ENCODE data around the gene SLC44A3. TPM values are rescaled to one million over a fixed set of nuclear protein-coding genes. Genes with fewer than 3 reads are reported as not detected.

SLC44A3 gene
- total and polyA plus RNA-seq, 12 donors, result 1.2 to 9.4 (median 4.8) TPM

DNA sequence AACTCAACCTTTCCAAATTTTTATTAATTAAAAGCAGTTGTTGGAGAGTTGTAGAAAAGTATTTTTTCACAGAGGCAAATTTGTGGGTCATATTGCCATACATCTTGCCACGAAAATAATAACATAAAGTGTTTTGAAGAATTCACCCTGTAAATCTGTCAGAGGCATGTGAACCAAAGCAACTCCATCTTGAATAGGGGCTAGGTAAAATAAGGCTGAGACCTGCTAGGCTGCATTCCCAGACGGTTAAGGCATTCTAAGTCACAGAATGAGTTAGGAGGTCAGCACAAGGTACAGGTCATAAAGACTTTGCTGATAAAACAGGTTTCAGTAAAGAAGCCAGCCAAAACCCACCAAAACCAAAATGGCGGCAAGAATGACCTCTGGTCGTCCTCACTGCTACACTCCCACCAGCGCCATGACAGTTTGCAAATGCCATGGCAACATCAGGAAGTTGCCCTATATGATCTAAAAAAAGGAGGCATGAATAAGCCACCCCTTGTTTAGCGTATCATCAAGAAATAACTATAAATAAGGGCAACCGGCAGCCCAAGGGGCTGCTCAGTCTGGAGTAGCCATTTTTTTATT, 111.2 kb downstream of the SLC44A3 start:
- WGBS, 2 donors, result 94 to 97% methylated on average over 7 of the region's 7 CpGs
- no peak for TF ChIP-seq CTCF (IDR thresholded peaks at IDR 0.05)
- Histone ChIP-seq H3K4me1 (peaks cover 3 to 41% (median 30%) of the 10 kb centered on the region in 9 donors), H3K27me3 (peaks cover 0 to 25% (median 0%) of the 10 kb centered on the region in 7 donors), H3K27ac (no peak overlapping the region), H3K4me3 (no peak overlapping the region), H3K36me3 (peaks cover 0 to 21% (median 0%) of the 10 kb centered on the region in 9 donors), H3K9me3 (no peaks in the 10 kb centered on the region)
- ATAC-seq (no peak), DNase-seq (no peak)
- intact Hi-C loops (cut with DNase I), result no loop called here

GRCh38 chr1:94934551-94934950, 114.4 kb downstream of the SLC44A3 start:
- Histone ChIP-seq H3K9me3 (no peaks in the 10 kb centered on the region), H3K27me3 (no peaks in the 10 kb centered on the region), H3K27ac (no peak overlapping the region), H3K4me3 (no peak overlapping the region), H3K4me1 (peaks cover 0 to 42% (median 15%) of the 10 kb centered on the region in 9 donors), H3K36me3 (peaks cover 0 to 21% (median 0%) of the 10 kb centered on the region in 9 donors)
- ATAC-seq (no peak), DNase-seq (no peak)
- WGBS, 2 donors, result 81 to 84% methylated on average over 2 of the region's 2 CpGs
- TF ChIP-seq CTCF (IDR thresholded peaks at IDR 0.05), result no peak
- intact Hi-C loops (cut with DNase I), result no loop called here

DNA sequence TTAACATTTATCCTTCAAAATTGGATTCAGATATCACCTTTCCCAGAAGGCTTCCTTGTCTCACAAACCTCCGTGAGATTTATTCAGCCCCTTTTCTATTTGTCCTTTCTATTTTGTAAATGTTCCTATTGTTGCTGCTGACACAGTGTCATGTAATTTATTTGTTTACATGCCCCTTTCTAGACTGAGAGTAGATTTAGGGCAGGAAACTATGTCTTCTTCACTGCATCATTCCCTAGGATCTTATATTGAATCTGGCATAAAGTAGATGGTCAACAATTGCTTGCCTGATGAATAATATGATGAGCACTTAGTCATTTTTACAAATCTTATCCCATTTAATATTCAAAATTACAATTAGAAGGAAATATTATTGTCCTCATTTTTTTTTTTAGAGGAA, 114.9 kb downstream of the SLC44A3 start:
- Histone ChIP-seq H3K4me3 (no peak overlapping the region), H3K4me1 (peaks cover 0 to 37% (median 12%) of the 10 kb centered on the region in 9 donors), H3K36me3 (peaks cover 0 to 21% (median 0%) of the 10 kb centered on the region in 9 donors), H3K27me3 (no peaks in the 10 kb centered on the region), H3K9me3 (no peaks in the 10 kb centered on the region), H3K27ac (no peak overlapping the region)
- 93 to 96% methylated on average over 1 of the region's 1 CpG for WGBS, 2 donors
- DNase-seq (no peak), ATAC-seq (no peak)
- no peak for TF ChIP-seq CTCF (IDR thresholded peaks at IDR 0.05)
- intact Hi-C loops (cut with DNase I), result no loop called here

- 57 to 78% methylated on average over 1 of the region's 1 CpG for WGBS, 2 donors
- DNase-seq (no peak), ATAC-seq (no peak)
- no peaks in the 10 kb centered on the region for H3K9me3 ChIP-seq
- no peak overlapping the region for H3K4me3 ChIP-seq
- peak overlapping the region in 1 of 10 donors; percentile 43 for H3K27ac ChIP-seq
- peaks cover 0 to 35% (median 12%) of the 10 kb centered on the region in 9 donors for H3K4me1 ChIP-seq
- peaks cover 0 to 21% (median 0%) of the 10 kb centered on the region in 9 donors for H3K36me3 ChIP-seq
- H3K27me3 ChIP-seq, result no peaks in the 10 kb centered on the region
- intact Hi-C loops (cut with DNase I), result no loop called here
- no peak for TF ChIP-seq CTCF (IDR thresholded peaks at IDR 0.05)
Observed at GRCh38 chr1:94935476-94935875, 115.3 kb downstream of the SLC44A3 start.
